Stimulated activated naive CD8-positive, alpha-beta T cell treated with anti-CD3 and anti-CD28 coated beads, Interleukin-15, Interleukin-2, amounts not matched to agents 100 U/mL and 50 U/mL, for 24 hours (primary cell): ENCODE results near the gene KRT13.

Experiments
- ATAC-seq: fragments of 150-1000 bp; cut with Tn5 transposase; one replicate; pipeline ENCODE4 v1.10.0; 2021
- DNase-seq: peaks from one replicate; pipeline ENCODE4 v3.0.0; 2021

The KRT13 gene

GRCh38 chr17:41519501-41520224 is 14.3 kb upstream of the KRT13 start:
- no peak for ATAC-seq
- no peak for DNase-seq

GRCh38 chr17:41518789-41519449 is 13.5 kb upstream of the KRT13 start, which contains the start of gene KRT15:
Gene KRT15, minus strand, starts transcription at chr17:41518890. Its CDS starts 63 bp downstream, at chr17:41518827.
- no peak for DNase-seq
- ATAC-seq = no peak

GRCh38 chr17:41518031-41518430 is 12.6 kb upstream of the KRT13 start:
- no peak for ATAC-seq
- no peak for DNase-seq

GRCh38 chr17:41516830-41517283 is 11.4 kb upstream of the KRT13 start:
- ATAC-seq = no peak
- no peak for DNase-seq

- ATAC-seq = no peak
- no peak for DNase-seq
Observed at GRCh38 chr17:41516147-41516829, 10.9 kb upstream of the KRT13 start.

- ATAC-seq = no peak
- DNase-seq = no peak
Observed at GRCh38 chr17:41513168-41513547, 7.7 kb upstream of the KRT13 start.

- DNase-seq = no peak
- ATAC-seq = no peak
Observed at GRCh38 chr17:41512546-41513167, 7.2 kb upstream of the KRT13 start.

- DNase-seq (no peak), ATAC-seq (no peak)
Observed at GRCh38 chr17:41511716-41512115, 6.3 kb upstream of the KRT13 start.

GRCh38 chr17:41511116-41511515 is 5.7 kb upstream of the KRT13 start:
- no peak for ATAC-seq

GRCh38 chr17:41510251-41511065 is 5.0 kb upstream of the KRT13 start:
- DNase-seq = no peak
- no peak for ATAC-seq

More at GRCh38 chr17:41511116-41511515, 5.7 kb upstream of the KRT13 start:
- DNase-seq = no peak

- no peak for ATAC-seq
Observed at GRCh38 chr17:41507315-41507880, 2.0 kb upstream of the KRT13 start.

GRCh38 chr17:41505809-41506767 is 676 bp upstream of the KRT13 start:
- DNase-seq (no peak), ATAC-seq (no peak)

More at GRCh38 chr17:41507315-41507880, 2.0 kb upstream of the KRT13 start:
- DNase-seq = no peak

- ATAC-seq = no peak
Observed at GRCh38 chr17:41504246-41504977, 1.0 kb downstream of the KRT13 start.

GRCh38 chr17:41503202-41503601 is 2.2 kb downstream of the KRT13 start:
- DNase-seq (no peak), ATAC-seq (no peak)

More at GRCh38 chr17:41504246-41504977, 1.0 kb downstream of the KRT13 start:
- no peak for DNase-seq

GRCh38 chr17:41500131-41500911 is 5.1 kb downstream of the KRT13 start:
- DNase-seq (no peak), ATAC-seq (no peak)

- no peak for DNase-seq
- no peak for ATAC-seq
Observed at GRCh38 chr17:41499714-41500113, 5.7 kb downstream of the KRT13 start.

- no peak for ATAC-seq
- DNase-seq = no peak
Observed at GRCh38 chr17:41498276-41498675, 7.1 kb downstream of the KRT13 start.

- DNase-seq (peak; percentile 73), ATAC-seq (peak; percentile 95)
Observed at GRCh38 chr17:41496803-41497484, 8.5 kb downstream of the KRT13 start.
